Stimulated activated CD8-positive, alpha-beta memory T cell treated with anti-CD3 and anti-CD28 coated beads, Interleukin-4, amount 100 ng/mL, for 1 hour (primary cell): ENCODE measurements around the gene GNAS-AS1.

ENCODE experiments used
- DNase-seq, 2 donors: peaks; one replicate each; pipeline ENCODE4 v3.0.0-alpha.2; 2020; ENCODE audit warnings: low read depth in 2 of 2, low spot score in 1 of 2

Gene GNAS-AS1

GRCh38 chr20:58787211-58788005 lies 63.3 kb downstream of the GNAS-AS1 start:
- no peak for DNase-seq

- DNase-seq, result no peak
Measured at GRCh38 chr20:58784321-58785074, 66.2 kb downstream of the GNAS-AS1 start.

- no peak for DNase-seq
Measured at GRCh38 chr20:58783511-58784011, 67.1 kb downstream of the GNAS-AS1 start.

GRCh38 chr20:58781138-58781537 lies 69.6 kb downstream of the GNAS-AS1 start:
- no peak for DNase-seq

- DNase-seq, result no peak
Measured at GRCh38 chr20:58778760-58779159, 71.9 kb downstream of the GNAS-AS1 start.

GRCh38 chr20:58777657-58778056 lies 73.0 kb downstream of the GNAS-AS1 start:
- DNase-seq, result no peak

GRCh38 chr20:58776109-58776508 lies 74.6 kb downstream of the GNAS-AS1 start:
- no peak for DNase-seq

GRCh38 chr20:58775371-58775770 lies 75.3 kb downstream of the GNAS-AS1 start:
- no peak for DNase-seq

- DNase-seq, result no peak
Measured at GRCh38 chr20:58774667-58775263, 75.9 kb downstream of the GNAS-AS1 start.

GRCh38 chr20:58774214-58774613 lies 76.5 kb downstream of the GNAS-AS1 start:
- DNase-seq, result no peak

GRCh38 chr20:58772786-58773185 lies 77.9 kb downstream of the GNAS-AS1 start:
- DNase-seq, result no peak
